HEK293 (cell line): ENCODE data around the gene EPHX1.

Experiments
- BCL11A ChIP-seq: fragments of 450-650 bp; formaldehyde crosslinking; IDR thresholded peaks from 2 replicates; pipeline ENCODE4 v1.5.1; 2016; ENCODE audit warnings: low read depth, missing biosample characterization, missing genetic modification characterization
- KLF16 ChIP-seq: fragments of 450-650 bp; formaldehyde crosslinking; IDR thresholded peaks from 2 replicates; pipeline ENCODE4 v1.5.1; 2017; ENCODE audit warnings: missing biosample characterization, missing genetic modification characterization
- PRDM10 ChIP-seq: fragments of 450-650 bp; formaldehyde crosslinking; IDR thresholded peaks from 2 replicates; pipeline ENCODE4 v1.5.1; 2016; ENCODE audit warnings: missing biosample characterization, missing genetic modification characterization
- ZEB2 ChIP-seq: fragments of 450-650 bp; formaldehyde crosslinking; IDR thresholded peaks from 2 replicates; pipeline ENCODE4 v1.5.1; 2016; ENCODE audit warnings: missing biosample characterization, missing genetic modification characterization
- ZFP3 ChIP-seq: fragments of 450-650 bp; formaldehyde crosslinking; IDR thresholded peaks from 2 replicates; pipeline ENCODE4 v1.5.1; 2016; ENCODE audit warnings: low read depth, missing biosample characterization, missing genetic modification characterization
- ZFP41 ChIP-seq: fragments of 450-650 bp; formaldehyde crosslinking; IDR thresholded peaks from 2 replicates; pipeline ENCODE4 v1.5.1; 2016; ENCODE audit warnings: missing biosample characterization, missing genetic modification characterization, borderline replicate concordance
- ZNF114 ChIP-seq: fragments of 450-650 bp; formaldehyde crosslinking; IDR thresholded peaks from 2 replicates; pipeline ENCODE4 v1.5.0; 2017; ENCODE audit warnings: missing biosample characterization, missing genetic modification characterization
- ZNF132 ChIP-seq: fragments of 450-650 bp; formaldehyde crosslinking; IDR thresholded peaks from 2 replicates; pipeline ENCODE4 v1.5.1; 2017; ENCODE audit warnings: missing biosample characterization, missing genetic modification characterization, borderline replicate concordance
- ZNF433 ChIP-seq: fragments of 450-650 bp; formaldehyde crosslinking; IDR thresholded peaks from 2 replicates; pipeline ENCODE4 v1.5.1; 2016; ENCODE audit warnings: missing biosample characterization, missing genetic modification characterization, low read depth
- ZNF449 ChIP-seq: fragments of 450-650 bp; formaldehyde crosslinking; IDR thresholded peaks from 2 replicates; pipeline ENCODE4 v1.5.1; 2017; ENCODE audit warnings: missing biosample characterization, mild to moderate bottlenecking, missing genetic modification characterization, moderate library complexity
- ZNF510 ChIP-seq: fragments of 450-650 bp; formaldehyde crosslinking; IDR thresholded peaks from 2 replicates; pipeline ENCODE4 v1.5.1; 2018; ENCODE audit warnings: mild to moderate bottlenecking, missing genetic modification characterization, missing biosample characterization; ENCODE audit not compliant: insufficient replicate concordance
- ZNF529 ChIP-seq: fragments of 450-650 bp; formaldehyde crosslinking; IDR thresholded peaks from 2 replicates; pipeline ENCODE4 v1.5.1; 2017; ENCODE audit warnings: missing genetic modification characterization, missing biosample characterization; ENCODE audit not compliant: insufficient replicate concordance
- ZNF548 ChIP-seq: fragments of 450-650 bp; formaldehyde crosslinking; IDR thresholded peaks from 2 replicates; pipeline ENCODE4 v1.5.1; 2016; ENCODE audit warnings: missing biosample characterization, missing genetic modification characterization
- ZNF600 ChIP-seq: fragments of 450-650 bp; formaldehyde crosslinking; IDR thresholded peaks from 2 replicates; pipeline ENCODE4 v1.5.1; 2016; ENCODE audit warnings: missing biosample characterization, missing genetic modification characterization
- ZNF610 ChIP-seq: fragments of 450-650 bp; formaldehyde crosslinking; IDR thresholded peaks from 2 replicates; pipeline ENCODE4 v1.5.1; 2016; ENCODE audit warnings: missing biosample characterization, missing genetic modification characterization, borderline replicate concordance
- ZNF747 ChIP-seq: fragments of 450-650 bp; formaldehyde crosslinking; IDR thresholded peaks from 2 replicates; pipeline ENCODE4 v1.5.1; 2016; ENCODE audit warnings: missing biosample characterization, missing genetic modification characterization
- ZNF830 ChIP-seq: fragments of 450-650 bp; IDR thresholded peaks from 2 replicates; pipeline ENCODE4 v1.5.0; 2018; ENCODE audit warnings: missing biosample characterization, missing genetic modification characterization, low read depth, mild to moderate bottlenecking, moderate library complexity
- TF ChIP-seq, protein P1 (sequence below): fragments of 450-650 bp; formaldehyde crosslinking; IDR thresholded peaks from 2 replicates; pipeline ENCODE4 v1.5.1; 2016; ENCODE audit warnings: missing biosample characterization, missing genetic modification characterization, borderline replicate concordance
- TF ChIP-seq, protein P2 (sequence below): fragments of 450-650 bp; formaldehyde crosslinking; IDR thresholded peaks from 2 replicates; pipeline ENCODE4 v1.5.1; 2016; ENCODE audit warnings: missing biosample characterization, missing genetic modification characterization, low read depth

EPHX1 gene

GRCh38 chr1:225881081-225881958 lies 71.4 kb downstream of the EPHX1 start (continued):
- TF ChIP-seq ZFP41 (tag by site-specific recombination) (no peak), ZNF747 (tag by site-specific recombination) (no peak), ZNF830 (tag by site-specific recombination) (no peak), BCL11A (no peak), ZEB2 (tag by site-specific recombination) (no peak), ZNF548 (tag by site-specific recombination) (no peak), KLF16 (tag by site-specific recombination) (no peak), ZFP3 (tag by site-specific recombination) (no peak), ZNF529 (tag by site-specific recombination) (no peak), ZNF610 (tag by site-specific recombination) (no peak), ZNF433 (tag by site-specific recombination) (no peak), ZNF132 (tag by site-specific recombination) (no peak), PRDM10 (tag by site-specific recombination) (no peak; the same call in 1 of the 2 replicates), ZNF600 (tag by site-specific recombination) (peak; percentile 73), ZNF114 (tag by site-specific recombination) (no peak), ZNF510 (tag by site-specific recombination) (no peak), ZNF449 (tag by site-specific recombination) (peak; percentile 46; the same call in 1 of the 2 replicates)
- TF ChIP-seq, protein P1, sequence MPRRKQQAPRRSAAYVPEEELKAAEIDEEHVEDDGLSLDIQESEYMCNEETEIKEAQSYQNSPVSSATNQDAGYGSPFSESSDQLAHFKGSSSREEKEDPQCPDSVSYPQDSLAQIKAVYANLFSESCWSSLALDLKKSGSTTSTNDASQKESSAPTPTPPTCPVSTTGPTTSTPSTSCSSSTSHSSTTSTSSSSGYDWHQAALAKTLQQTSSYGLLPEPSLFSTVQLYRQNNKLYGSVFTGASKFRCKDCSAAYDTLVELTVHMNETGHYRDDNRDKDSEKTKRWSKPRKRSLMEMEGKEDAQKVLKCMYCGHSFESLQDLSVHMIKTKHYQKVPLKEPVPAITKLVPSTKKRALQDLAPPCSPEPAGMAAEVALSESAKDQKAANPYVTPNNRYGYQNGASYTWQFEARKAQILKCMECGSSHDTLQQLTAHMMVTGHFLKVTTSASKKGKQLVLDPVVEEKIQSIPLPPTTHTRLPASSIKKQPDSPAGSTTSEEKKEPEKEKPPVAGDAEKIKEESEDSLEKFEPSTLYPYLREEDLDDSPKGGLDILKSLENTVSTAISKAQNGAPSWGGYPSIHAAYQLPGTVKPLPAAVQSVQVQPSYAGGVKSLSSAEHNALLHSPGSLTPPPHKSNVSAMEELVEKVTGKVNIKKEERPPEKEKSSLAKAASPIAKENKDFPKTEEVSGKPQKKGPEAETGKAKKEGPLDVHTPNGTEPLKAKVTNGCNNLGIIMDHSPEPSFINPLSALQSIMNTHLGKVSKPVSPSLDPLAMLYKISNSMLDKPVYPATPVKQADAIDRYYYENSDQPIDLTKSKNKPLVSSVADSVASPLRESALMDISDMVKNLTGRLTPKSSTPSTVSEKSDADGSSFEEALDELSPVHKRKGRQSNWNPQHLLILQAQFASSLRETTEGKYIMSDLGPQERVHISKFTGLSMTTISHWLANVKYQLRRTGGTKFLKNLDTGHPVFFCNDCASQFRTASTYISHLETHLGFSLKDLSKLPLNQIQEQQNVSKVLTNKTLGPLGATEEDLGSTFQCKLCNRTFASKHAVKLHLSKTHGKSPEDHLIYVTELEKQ (tag by site-specific recombination): no peak
- TF ChIP-seq, protein P2, sequence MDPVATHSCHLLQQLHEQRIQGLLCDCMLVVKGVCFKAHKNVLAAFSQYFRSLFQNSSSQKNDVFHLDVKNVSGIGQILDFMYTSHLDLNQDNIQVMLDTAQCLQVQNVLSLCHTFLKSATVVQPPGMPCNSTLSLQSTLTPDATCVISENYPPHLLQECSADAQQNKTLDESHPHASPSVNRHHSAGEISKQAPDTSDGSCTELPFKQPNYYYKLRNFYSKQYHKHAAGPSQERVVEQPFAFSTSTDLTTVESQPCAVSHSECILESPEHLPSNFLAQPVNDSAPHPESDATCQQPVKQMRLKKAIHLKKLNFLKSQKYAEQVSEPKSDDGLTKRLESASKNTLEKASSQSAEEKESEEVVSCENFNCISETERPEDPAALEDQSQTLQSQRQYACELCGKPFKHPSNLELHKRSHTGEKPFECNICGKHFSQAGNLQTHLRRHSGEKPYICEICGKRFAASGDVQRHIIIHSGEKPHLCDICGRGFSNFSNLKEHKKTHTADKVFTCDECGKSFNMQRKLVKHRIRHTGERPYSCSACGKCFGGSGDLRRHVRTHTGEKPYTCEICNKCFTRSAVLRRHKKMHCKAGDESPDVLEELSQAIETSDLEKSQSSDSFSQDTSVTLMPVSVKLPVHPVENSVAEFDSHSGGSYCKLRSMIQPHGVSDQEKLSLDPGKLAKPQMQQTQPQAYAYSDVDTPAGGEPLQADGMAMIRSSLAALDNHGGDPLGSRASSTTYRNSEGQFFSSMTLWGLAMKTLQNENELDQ: no peak
